Gastroesophageal sphincter (tissue), 3 donors: ENCODE results near the gene SENP2.

Experiments
- CTCF ChIP-seq, 4 experiments: fragments of 200-600 bp in 2 of 4; fragments of 450-650 bp in 2 of 4; sonication (generic) in 1 of 4; IDR thresholded peaks; one replicate each; pipeline ENCODE4 v1.5.1; 2017 to 2019; ENCODE audit warnings: antibody characterized with exemption in 4 of 4, mild to moderate bottlenecking in 2 of 4, moderate library complexity in 2 of 4
- POLR2A ChIP-seq, 2 donors: fragments of 450-650 bp; IDR thresholded peaks; one replicate each; pipeline ENCODE4 v1.6.1; 2017; ENCODE audit warnings: antibody characterized with exemption in 2 of 2, mild to moderate bottlenecking in 2 of 2, moderate library complexity in 1 of 2

GRCh38 chr3:185585518-185585858, 607 bp upstream of the SENP2 start:
- no peak for TF ChIP-seq CTCF (IDR thresholded peaks at IDR 0.05)
- no peak for TF ChIP-seq POLR2A (IDR thresholded peaks at IDR 0.05)
